Pancreas (tissue), 10 donors: Measurements from ENCODE around the gene SORL1. TPM values are rescaled to one million over a fixed set of nuclear protein-coding genes. Genes with fewer than 3 reads are reported as not detected.

Source experiments
- ATAC-seq, 4 donors: fragments of 200-7000 bp; cut with Tn5 transposase; one replicate each; pipeline versions ENCODE4 v1.8.0 to v1.9.1; 2020; ENCODE audit warnings: mild to moderate bottlenecking in 4 of 4, moderate library complexity in 4 of 4
- DNase-seq, 6 donors: peaks; one replicate each; pipeline ENCODE4 v3.0.0-alpha.2; 2020
- FAIRE-seq: peaks from 2 replicates; lab custom pipeline; 2012; peaks lifted over from hg19 to GRCh38; lab: Jason Lieb, UNC
- H3K27ac ChIP-seq, 4 donors: fragments of 200-600 bp; sonication (generic); 1 replicate in 3 of 4; 2 replicates in 1 of 4; pipeline versions ENCODE4 v1.5.0 to v1.8.0; 2020
- H3K27me3 ChIP-seq, 4 donors: fragments of 200-600 bp; one replicate each; pipeline ENCODE4 v1.8.0; 2021
- H3K36me3 ChIP-seq, 3 donors: fragments of 200-600 bp; sonication (generic) in 1 of 3; one replicate each; pipeline versions ENCODE4 v1.5.0 to v1.8.0; 2020 to 2021
- H3K4me1 ChIP-seq, 3 donors: fragments of 200-600 bp; one replicate each; pipeline ENCODE4 v1.8.0; 2021
- H3K4me3 ChIP-seq, 4 donors: fragments of 200-600 bp; sonication (generic) in 2 of 4; one replicate each; pipeline versions ENCODE4 v1.5.0 to v1.8.0; 2020 to 2021
- H3K9me3 ChIP-seq, 4 donors: fragments of 200-600 bp; one replicate each; pipeline ENCODE4 v1.8.0; 2021
- WGBS, 2 donors: extraction: QIAGEN DNeasy Blood & Tissue Kit; methylation state at CpG; one replicate each; pipeline ENCODE4 v1.1.7; 2013; 5-methylcytosine and 5-hydroxymethylcytosine counted together
- intact Hi-C, 3 donors: fragments of 100-400 bp; cut with DNase I; formaldehyde crosslinking; loops; one replicate each; pipeline versions ENCODE4 v1.11.1 to v1.14.2; 2022
- polyA plus RNA-seq, 2 donors: library from polyadenylated mRNA; stranded (reverse); fragments of 200-250 nt; gene quantifications; one replicate each; pipeline ENCODE4 v1.2.3, GENCODE V29; 2013
- total RNA-seq, 6 donors: library from RNA; stranded (reverse); fragmentation: NEBNext Ultra II Directional in 4 of 6; extraction: Animal tissue kit (Norgen Biotek cat#: 25700) in 4 of 6; gene quantifications; one replicate each; pipeline versions ENCODE4 v1.2.1 to v1.2.4, GENCODE V29; 2021 to 2023
- TF ChIP-seq, protein P1 (sequence below), 4 donors: fragments of 200-600 bp; sonication (generic) in 3 of 4; IDR thresholded peaks; one replicate each; pipeline versions ENCODE4 v1.5.0 to v1.8.0; 2021; ENCODE audit warnings: antibody characterized with exemption in 4 of 4
- donor health status: healthy with polysubstance abuse.
- donor health status: DM: no; HTN: no; CAD: no; lungs with moderate emphysema.
- donor health status: DM: no; HTN: no; CAD: no.
- donor health status: control.
- donor health status: control.
- donor health status: Bipolar disorder and iron deficiency.
- donor health status: DM: yes; HTN: yes; CAD: no.
- donor health status: DM: no; HTN: no; CAD: no.
- donor health status: DM: no; HTN: no; CAD: no.
- donor health status: DM: yes; HTN: yes; CAD: no.

SORL1 gene
- total and polyA plus RNA-seq, 8 donors, result 2.7 to 47.5 (median 15.5) TPM

DNA sequence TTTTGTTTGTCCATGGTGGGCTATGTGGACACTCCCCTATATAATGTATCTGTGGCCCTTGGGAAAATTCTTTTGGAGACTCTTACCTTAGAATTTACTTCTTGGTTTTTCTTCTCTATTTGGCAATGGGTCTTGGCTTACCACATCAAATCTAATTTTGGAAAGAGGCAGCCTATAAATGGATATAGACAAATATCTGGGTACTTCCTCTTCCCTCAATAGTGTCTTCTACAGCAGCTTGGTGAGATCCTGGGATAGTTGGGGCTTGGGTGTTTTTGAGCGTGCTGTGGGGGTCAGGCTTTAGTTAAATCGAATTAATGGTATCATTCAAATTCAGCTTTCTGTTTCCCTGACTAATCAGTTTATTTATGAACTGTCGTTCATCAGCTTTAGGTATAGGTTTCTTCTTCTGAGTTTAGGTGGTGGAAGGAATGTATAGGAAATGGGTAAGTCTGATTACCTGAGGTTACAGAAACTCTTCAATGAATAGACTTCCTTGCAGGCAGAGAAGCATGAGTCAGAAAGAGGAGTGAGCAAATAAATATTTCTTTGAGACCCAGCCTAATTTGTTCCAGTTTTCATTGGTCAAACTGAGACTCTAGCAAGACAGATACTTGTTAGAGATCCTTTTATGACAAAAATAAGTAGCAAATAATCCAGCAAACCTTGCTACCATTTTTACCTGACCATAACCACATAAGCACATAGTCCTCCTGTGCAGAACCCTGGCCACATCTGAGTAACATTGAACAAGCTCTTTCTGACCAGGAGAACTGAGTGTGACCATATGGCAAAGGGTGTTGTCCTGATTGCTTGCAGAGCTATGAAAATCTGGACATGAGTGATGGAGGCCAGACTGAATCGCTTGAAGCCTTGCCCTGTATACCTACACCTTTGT is 69.3 kb downstream of the SORL1 start:
- TF ChIP-seq, protein P1, sequence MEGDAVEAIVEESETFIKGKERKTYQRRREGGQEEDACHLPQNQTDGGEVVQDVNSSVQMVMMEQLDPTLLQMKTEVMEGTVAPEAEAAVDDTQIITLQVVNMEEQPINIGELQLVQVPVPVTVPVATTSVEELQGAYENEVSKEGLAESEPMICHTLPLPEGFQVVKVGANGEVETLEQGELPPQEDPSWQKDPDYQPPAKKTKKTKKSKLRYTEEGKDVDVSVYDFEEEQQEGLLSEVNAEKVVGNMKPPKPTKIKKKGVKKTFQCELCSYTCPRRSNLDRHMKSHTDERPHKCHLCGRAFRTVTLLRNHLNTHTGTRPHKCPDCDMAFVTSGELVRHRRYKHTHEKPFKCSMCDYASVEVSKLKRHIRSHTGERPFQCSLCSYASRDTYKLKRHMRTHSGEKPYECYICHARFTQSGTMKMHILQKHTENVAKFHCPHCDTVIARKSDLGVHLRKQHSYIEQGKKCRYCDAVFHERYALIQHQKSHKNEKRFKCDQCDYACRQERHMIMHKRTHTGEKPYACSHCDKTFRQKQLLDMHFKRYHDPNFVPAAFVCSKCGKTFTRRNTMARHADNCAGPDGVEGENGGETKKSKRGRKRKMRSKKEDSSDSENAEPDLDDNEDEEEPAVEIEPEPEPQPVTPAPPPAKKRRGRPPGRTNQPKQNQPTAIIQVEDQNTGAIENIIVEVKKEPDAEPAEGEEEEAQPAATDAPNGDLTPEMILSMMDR (IDR thresholded peaks at IDR 0.05), result no peak
- Histone ChIP-seq H3K27me3 (no peaks in the 10 kb centered on the region), H3K27ac (no peak overlapping the region), H3K9me3 (no peaks in the 10 kb centered on the region), H3K36me3 (no peaks in the 10 kb centered on the region), H3K4me3 (no peak overlapping the region), H3K4me1 (no peaks in the 10 kb centered on the region)
- intact Hi-C loops, result no loop called here
- DNase-seq (no peak), ATAC-seq (peak in 2 of 4 donors; percentile 23 to 39), FAIRE-seq (no peak)
- WGBS, 2 donors, result 63 to 83% methylated on average over 4 of the region's 4 CpGs

- Histone ChIP-seq H3K9me3 (no peaks in the 10 kb centered on the region), H3K4me3 (no peak overlapping the region), H3K36me3 (no peaks in the 10 kb centered on the region), H3K27me3 (no peaks in the 10 kb centered on the region), H3K4me1 (no peaks in the 10 kb centered on the region), H3K27ac (no peak overlapping the region)
- TF ChIP-seq, protein P1 (IDR thresholded peaks at IDR 0.05), result no peak
- DNase-seq (no peak), FAIRE-seq (no peak), ATAC-seq (no peak)
- intact Hi-C loops, result no loop called here
- 79 to 87% methylated on average over 11 of the region's 11 CpGs for WGBS, 2 donors
Measured at GRCh38 chr11:121522043-121522941, 70.2 kb downstream of the SORL1 start.

- no peaks in the 10 kb centered on the region for H3K27me3 ChIP-seq
- no peak overlapping the region for H3K27ac ChIP-seq
- peak in 1 of 4 donors; percentile 28 for ATAC-seq
- 64 to 76% methylated on average over 13 of the region's 13 CpGs for WGBS, 2 donors
- no peaks in the 10 kb centered on the region for H3K36me3 ChIP-seq
- no peak for DNase-seq
- H3K9me3 ChIP-seq, result no peaks in the 10 kb centered on the region
- intact Hi-C loops, result no loop called here
- H3K4me1 ChIP-seq, result no peaks in the 10 kb centered on the region
- no peak overlapping the region for H3K4me3 ChIP-seq
- no peak for FAIRE-seq
- TF ChIP-seq, protein P1 (IDR thresholded peaks at IDR 0.05), result no peak
Measured at GRCh38 chr11:121523581-121524232, 71.6 kb downstream of the SORL1 start.

DNA sequence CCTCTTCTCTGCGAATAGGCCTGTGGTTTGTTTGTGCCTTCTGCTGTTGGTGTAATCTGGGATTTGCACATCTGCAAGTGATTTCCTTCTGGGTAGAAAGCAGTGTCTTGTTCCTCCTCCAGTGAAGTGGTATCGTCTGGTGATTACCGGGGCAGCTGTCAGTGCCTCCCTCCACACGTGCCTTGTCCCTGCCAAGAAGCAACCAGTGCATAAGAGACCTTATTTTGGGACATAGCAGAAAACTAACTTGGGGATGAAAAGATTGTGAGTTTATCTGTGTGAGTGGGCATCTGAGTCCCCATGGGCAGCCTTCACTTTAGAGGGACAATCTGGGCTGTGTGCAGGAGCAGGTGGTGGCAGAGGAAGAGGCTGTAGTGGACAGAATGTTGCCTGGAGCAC is 72.1 kb downstream of the SORL1 start:
- H3K27me3 ChIP-seq, result no peaks in the 10 kb centered on the region
- H3K4me1 ChIP-seq, result no peaks in the 10 kb centered on the region
- peak in 2 of 4 donors; percentile 18 to 34 for ATAC-seq
- WGBS, 2 donors, result 76 to 80% methylated on average over 4 of the region's 4 CpGs
- no peak for DNase-seq
- H3K9me3 ChIP-seq, result no peaks in the 10 kb centered on the region
- no peak overlapping the region for H3K27ac ChIP-seq
- TF ChIP-seq, protein P1 (IDR thresholded peaks at IDR 0.05), result no peak
- FAIRE-seq, result no peak
- intact Hi-C loops, result no loop called here
- H3K4me3 ChIP-seq, result no peak overlapping the region
- H3K36me3 ChIP-seq, result no peaks in the 10 kb centered on the region
